Right ventricle myocardium inferior (tissue), 1 donor: ENCODE data around the gene CTXN1. TPM values are rescaled to one million over a fixed set of nuclear protein-coding genes. Genes with fewer than 3 reads are reported as not detected.
"Not testable (repeated sequence)": the region's sequence is repeated elsewhere in the genome, so short reads cannot be mapped to it uniquely, and the experiment has no call there.

ENCODE experiments used
- ATAC-seq: fragments of 200-7000 bp; cut with Tn5 transposase; one replicate; pipeline ENCODE4 v1.9.1; 2020; ENCODE audit warnings: mild to moderate bottlenecking, moderate library complexity
- DNase-seq: peaks from one replicate; pipeline ENCODE4 v3.0.0; 2021; ENCODE audit errors: missing footprints
- intact Hi-C: fragments of 100-400 bp; cut with DNase I; formaldehyde crosslinking; loops from one replicate; pipeline ENCODE4 v1.11.0; 2022
- long read RNA-seq: library from polyadenylated mRNA; unstranded; transcript quantifications from one replicate; pipeline ENCODE4 v2.0.0, GENCODE V29; 2021
- total RNA-seq: library from RNA; stranded (reverse); fragmentation: NEBNext Ultra II Directional; extraction: Animal tissue kit (Norgen Biotek cat#: 25700); gene quantifications from one replicate; pipeline ENCODE4 v1.2.1, GENCODE V29; 2021
- donor health status: DM: no; HTN: yes; CAD: no; lungs with severe emphysema.

The CTXN1 gene
- 0.19 TPM for total RNA-seq
- long read RNA-seq = 0 reads

GRCh38 chr19:7926021-7926726, at the start of gene CTXN1:
CTXN1 (minus strand) TSS chr19:7926135; CDS start chr19:7925538, 597 bp downstream.
- intact Hi-C loops = no loop called here
- ATAC-seq = peak; percentile 29
- no peak for DNase-seq

- ATAC-seq (peak; percentile 61), DNase-seq (no peak)
- intact Hi-C loops = no loop called here
Measured at GRCh38 chr19:7975037-7975436, 49.1 kb upstream of the CTXN1 start.

- DNase-seq (peak; percentile 78), ATAC-seq (peak; percentile 81)
- intact Hi-C loops = loop anchor here (1.0 to 5.0 kb wide), 3 partner anchors 23 to 278 kb away; no protein-coding TSS in a partner anchor
Measured at GRCh38 chr19:7973883-7974282, 47.9 kb upstream of the CTXN1 start.

GRCh38 chr19:7971553-7972520, 45.9 kb upstream of the CTXN1 start:
- DNase-seq (no peak), ATAC-seq (no peak)
- intact Hi-C loops = loop anchor here (5.0 kb wide), 1 partner anchor 280 kb away; no protein-coding TSS in a partner anchor

GRCh38 chr19:7970716-7971448, 44.9 kb upstream of the CTXN1 start:
- DNase-seq = no peak
- no peak for ATAC-seq
- intact Hi-C loops = loop anchor here (5.0 kb wide), 1 partner anchor 281 kb away; no protein-coding TSS in a partner anchor

GRCh38 chr19:7969555-7969939, 43.6 kb upstream of the CTXN1 start:
- DNase-seq (no peak), ATAC-seq (no peak)
- intact Hi-C loops = no loop called here

- ATAC-seq = no peak
- intact Hi-C loops = no loop called here
- DNase-seq = no peak
Measured at GRCh38 chr19:7968796-7969554, 43.0 kb upstream of the CTXN1 start.

GRCh38 chr19:7968008-7968795, 42.3 kb upstream of the CTXN1 start:
- ATAC-seq = no peak
- no peak for DNase-seq
- intact Hi-C loops = no loop called here

- ATAC-seq (no peak), DNase-seq (no peak)
- intact Hi-C loops = no loop called here
Measured at GRCh38 chr19:7965921-7966665, 40.2 kb upstream of the CTXN1 start.

- intact Hi-C loops = no loop called here
- ATAC-seq (no peak), DNase-seq (no peak)
Measured at GRCh38 chr19:7965259-7965841, 39.4 kb upstream of the CTXN1 start.

- ATAC-seq (no peak), DNase-seq (peak; percentile 64)
Measured at GRCh38 chr19:7963566-7963965, 37.6 kb upstream of the CTXN1 start.

GRCh38 chr19:7962644-7963268, 36.8 kb upstream of the CTXN1 start:
- intact Hi-C loops = no loop called here
- DNase-seq = peak; percentile 17
- ATAC-seq = no peak

More at GRCh38 chr19:7963566-7963965, 37.6 kb upstream of the CTXN1 start:
- intact Hi-C loops = no loop called here

- no peak for ATAC-seq
- DNase-seq = no peak
- intact Hi-C loops = no loop called here
Measured at GRCh38 chr19:7961920-7962626, 36.1 kb upstream of the CTXN1 start.

- intact Hi-C loops, ATAC-seq, DNase-seq: not testable (repeated sequence)
Measured at GRCh38 chr19:7961082-7961481, 35.1 kb upstream of the CTXN1 start.

- no peak for ATAC-seq
- DNase-seq = no peak
- intact Hi-C loops = no loop called here
Measured at GRCh38 chr19:7959211-7959610, 33.3 kb upstream of the CTXN1 start.
